Lower lobe of right lung (tissue), 2 donors: ENCODE measurements around the gene NMT2. TPM values are rescaled to one million over a fixed set of nuclear protein-coding genes. Genes with fewer than 3 reads are reported as not detected.
A peak's percentile ranks its signal among the peaks of the same experiment; 100 is the strongest.

Source experiments
- ATAC-seq, 2 donors: fragments of 200-7000 bp; cut with Tn5 transposase; one replicate each; pipeline ENCODE4 v1.9.1; 2020 to 2022; ENCODE audit warnings: mild to moderate bottlenecking in 2 of 2, moderate library complexity in 2 of 2
- DNase-seq: peaks from one replicate; pipeline ENCODE4 v3.0.0-alpha.2; 2020
- H3K27ac ChIP-seq: fragments of 200-600 bp; one replicate; pipeline ENCODE4 v1.8.0; 2022
- H3K27me3 ChIP-seq: fragments of 200-600 bp; one replicate; pipeline ENCODE4 v1.8.0; 2022; ENCODE audit warnings: low read depth
- H3K36me3 ChIP-seq: fragments of 200-600 bp; one replicate; pipeline ENCODE4 v1.8.0; 2022; ENCODE audit warnings: mild to moderate bottlenecking
- H3K4me1 ChIP-seq: fragments of 200-600 bp; one replicate; pipeline ENCODE4 v1.8.0; 2022
- H3K4me3 ChIP-seq: fragments of 200-600 bp; one replicate; pipeline ENCODE4 v1.8.0; 2022; ENCODE audit warnings: mild to moderate bottlenecking
- H3K9me3 ChIP-seq: fragments of 200-600 bp; one replicate; pipeline ENCODE4 v1.8.0; 2022
- intact Hi-C: fragments of 100-400 bp; cut with DNase I; formaldehyde crosslinking; loops from one replicate; pipeline ENCODE4 v1.11.0; 2022
- total RNA-seq: library from RNA; stranded (reverse); fragmentation: NEBNext Ultra II Directional; extraction: Animal tissue kit (Norgen Biotek cat#: 25700); gene quantifications from one replicate; pipeline ENCODE4 v1.2.1, GENCODE V29; 2021
- TF ChIP-seq, protein P1 (sequence below): fragments of 200-600 bp; IDR thresholded peaks from one replicate; pipeline ENCODE4 v1.8.0; 2022; ENCODE audit warnings: antibody characterized with exemption, mild to moderate bottlenecking
- donor health status: DM: no; HTN: yes; CAD: no; lungs with severe emphysema.

NMT2 gene
- total RNA-seq, 1 donor from 2014 or later = 10.2 TPM

DNA sequence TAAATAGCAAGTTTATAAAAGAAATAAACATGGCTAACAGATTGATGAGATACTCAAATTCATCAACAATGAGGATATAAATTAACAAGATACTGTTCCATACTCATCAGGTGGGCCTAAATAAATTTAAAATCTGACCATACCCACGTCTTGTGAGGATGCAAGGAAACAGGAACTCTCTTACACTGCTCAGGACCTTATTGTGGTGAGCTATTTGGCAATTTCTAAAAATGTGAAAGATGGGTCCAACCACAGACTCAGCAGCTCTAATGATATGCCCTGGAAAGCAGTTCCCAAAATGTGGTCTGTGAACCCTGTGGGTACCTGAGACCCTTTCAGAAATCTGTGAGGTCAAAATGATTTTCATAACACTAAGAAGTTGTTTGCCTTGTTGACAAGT, 49.9 kb downstream of the NMT2 start:
- DNase-seq (no peak), ATAC-seq (no peak)
- Histone ChIP-seq H3K27me3 (no peaks in the 10 kb centered on the region), H3K4me1 (no peaks in the 10 kb centered on the region), H3K36me3 (peaks cover 40% of the 10 kb centered on the region), H3K27ac (no peak overlapping the region), H3K9me3 (no peaks in the 10 kb centered on the region), H3K4me3 (no peak overlapping the region)
- intact Hi-C loops = no loop called here
- TF ChIP-seq, protein P1, sequence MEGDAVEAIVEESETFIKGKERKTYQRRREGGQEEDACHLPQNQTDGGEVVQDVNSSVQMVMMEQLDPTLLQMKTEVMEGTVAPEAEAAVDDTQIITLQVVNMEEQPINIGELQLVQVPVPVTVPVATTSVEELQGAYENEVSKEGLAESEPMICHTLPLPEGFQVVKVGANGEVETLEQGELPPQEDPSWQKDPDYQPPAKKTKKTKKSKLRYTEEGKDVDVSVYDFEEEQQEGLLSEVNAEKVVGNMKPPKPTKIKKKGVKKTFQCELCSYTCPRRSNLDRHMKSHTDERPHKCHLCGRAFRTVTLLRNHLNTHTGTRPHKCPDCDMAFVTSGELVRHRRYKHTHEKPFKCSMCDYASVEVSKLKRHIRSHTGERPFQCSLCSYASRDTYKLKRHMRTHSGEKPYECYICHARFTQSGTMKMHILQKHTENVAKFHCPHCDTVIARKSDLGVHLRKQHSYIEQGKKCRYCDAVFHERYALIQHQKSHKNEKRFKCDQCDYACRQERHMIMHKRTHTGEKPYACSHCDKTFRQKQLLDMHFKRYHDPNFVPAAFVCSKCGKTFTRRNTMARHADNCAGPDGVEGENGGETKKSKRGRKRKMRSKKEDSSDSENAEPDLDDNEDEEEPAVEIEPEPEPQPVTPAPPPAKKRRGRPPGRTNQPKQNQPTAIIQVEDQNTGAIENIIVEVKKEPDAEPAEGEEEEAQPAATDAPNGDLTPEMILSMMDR = no peak

DNA sequence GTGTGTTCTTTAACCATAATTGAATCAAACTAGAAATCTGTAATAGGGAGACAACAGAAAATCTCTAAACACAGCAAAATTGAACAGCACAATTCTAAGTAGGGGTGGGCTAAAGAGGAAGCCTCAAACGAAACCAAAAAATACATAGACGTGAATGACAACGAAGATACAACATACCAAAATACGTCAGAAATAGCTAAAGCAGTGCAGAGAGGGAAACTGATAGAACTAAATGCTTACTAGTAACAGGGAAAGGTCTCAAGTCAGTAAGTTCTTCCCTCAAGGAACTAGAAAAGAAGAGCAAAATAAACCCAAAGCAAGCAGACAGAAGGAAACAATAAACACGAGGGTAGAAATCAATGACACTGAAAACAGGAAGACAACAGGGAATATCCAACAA, 52.3 kb downstream of the NMT2 start:
- no peaks in the 10 kb centered on the region for H3K9me3 ChIP-seq
- no peak overlapping the region for H3K4me3 ChIP-seq
- ATAC-seq (no peak), DNase-seq (no peak)
- TF ChIP-seq, protein P1 = no peak
- no peak overlapping the region for H3K27ac ChIP-seq
- no peaks in the 10 kb centered on the region for H3K27me3 ChIP-seq
- intact Hi-C loops = no loop called here
- H3K36me3 ChIP-seq = peaks cover 50% of the 10 kb centered on the region
- no peaks in the 10 kb centered on the region for H3K4me1 ChIP-seq

DNA sequence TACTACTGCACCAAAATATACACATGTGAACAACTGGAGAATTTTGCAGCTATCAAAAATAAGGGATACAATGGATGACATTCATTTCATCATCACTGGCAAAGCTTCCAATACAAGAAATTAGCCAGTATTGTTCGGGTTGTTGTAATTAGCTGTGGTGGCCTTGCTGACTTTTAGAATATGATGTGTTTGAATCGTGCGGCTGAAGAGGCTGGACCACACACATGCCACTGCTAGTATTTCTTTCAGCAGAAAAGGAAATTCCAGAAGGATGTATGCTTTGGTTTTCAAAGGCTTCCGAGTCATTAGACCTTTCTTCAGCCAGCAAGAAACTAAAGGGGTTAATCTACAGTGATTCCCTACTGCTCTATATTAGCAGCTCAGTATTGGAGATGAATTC, 54.7 kb downstream of the NMT2 start:
- Histone ChIP-seq H3K4me3 (no peak overlapping the region), H3K36me3 (peaks cover 56% of the 10 kb centered on the region), H3K27ac (no peak overlapping the region), H3K4me1 (no peaks in the 10 kb centered on the region), H3K27me3 (no peaks in the 10 kb centered on the region), H3K9me3 (no peaks in the 10 kb centered on the region)
- intact Hi-C loops = no loop called here
- no peak for ATAC-seq
- no peak for DNase-seq
- TF ChIP-seq, protein P1 = no peak

DNA sequence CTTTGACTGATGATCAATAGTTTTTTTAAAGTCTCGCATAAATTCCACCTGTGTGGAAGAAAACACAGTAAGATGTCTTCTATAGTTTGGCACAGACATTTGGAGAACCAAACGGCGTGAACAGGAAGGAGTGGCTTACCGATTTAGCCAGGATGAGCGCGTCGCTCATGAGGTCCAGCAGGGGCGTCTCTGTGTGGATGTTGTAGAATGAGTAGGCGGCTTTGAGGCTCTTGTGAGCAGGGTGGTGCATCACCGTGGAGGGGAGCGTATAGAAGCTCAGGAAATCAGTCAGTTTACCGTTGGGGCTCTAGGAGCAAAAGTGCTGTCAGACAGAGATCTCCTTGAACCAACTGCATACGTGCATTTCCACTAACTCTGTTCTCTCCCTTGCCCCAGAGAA, 55.8 kb downstream of the NMT2 start:
- no peak overlapping the region for H3K27ac ChIP-seq
- H3K27me3 ChIP-seq = no peaks in the 10 kb centered on the region
- no peaks in the 10 kb centered on the region for H3K4me1 ChIP-seq
- peaks cover 62% of the 10 kb centered on the region for H3K36me3 ChIP-seq
- TF ChIP-seq, protein P1 = no peak
- no peak overlapping the region for H3K4me3 ChIP-seq
- H3K9me3 ChIP-seq = no peaks in the 10 kb centered on the region
- ATAC-seq (no peak), DNase-seq (no peak)
- intact Hi-C loops = no loop called here

DNA sequence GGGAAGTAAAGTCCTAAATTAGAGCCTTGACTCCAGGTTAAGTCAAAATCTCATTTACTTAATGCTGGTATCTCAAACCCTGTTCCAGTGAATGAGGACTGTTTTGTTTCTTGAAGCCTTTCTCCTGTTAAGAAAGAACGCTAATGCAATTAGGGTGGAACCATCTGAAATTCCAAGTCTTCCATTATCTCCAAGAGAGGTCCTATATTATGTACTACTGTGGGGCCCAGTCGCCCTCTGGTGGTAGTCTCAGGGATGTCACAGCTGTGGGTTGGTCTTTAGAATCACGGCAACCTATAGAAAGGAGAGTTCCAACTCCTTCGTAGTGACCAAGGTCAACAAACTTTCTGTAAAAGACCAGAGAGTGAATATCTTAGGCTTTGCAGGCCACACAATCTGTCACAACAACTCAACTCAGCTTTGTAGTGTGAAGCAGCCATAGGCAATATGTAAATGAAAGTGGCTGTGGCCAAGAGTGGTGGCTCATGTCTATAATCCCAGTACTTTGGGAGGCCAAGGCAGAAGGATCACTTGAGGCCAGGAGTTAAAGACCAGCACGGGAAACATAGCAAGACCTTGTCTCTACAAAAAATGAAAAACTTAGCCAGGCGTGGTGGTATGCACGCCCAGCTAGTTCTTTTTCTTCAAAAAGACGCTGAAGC, 62.0 kb downstream of the NMT2 start:
- intact Hi-C loops = no loop called here
- peak; percentile 77 for DNase-seq
- peak; percentile 93 to 95 for ATAC-seq
- no peaks in the 10 kb centered on the region for H3K27me3 ChIP-seq
- H3K27ac ChIP-seq = no peak overlapping the region
- peaks cover 85% of the 10 kb centered on the region for H3K36me3 ChIP-seq
- H3K4me1 ChIP-seq = peaks cover 5% of the 10 kb centered on the region
- TF ChIP-seq, protein P1 = peak; percentile 88
- no peak overlapping the region for H3K4me3 ChIP-seq
- H3K9me3 ChIP-seq = no peaks in the 10 kb centered on the region
